ENCODE results near the gene JMJD1C. TPM values are rescaled to one million over a fixed set of nuclear protein-coding genes. Genes with fewer than 3 reads are reported as not detected.

The JMJD1C gene
- total RNA-seq, 1 donor from 2014 or later, result 143 TPM

DNA sequence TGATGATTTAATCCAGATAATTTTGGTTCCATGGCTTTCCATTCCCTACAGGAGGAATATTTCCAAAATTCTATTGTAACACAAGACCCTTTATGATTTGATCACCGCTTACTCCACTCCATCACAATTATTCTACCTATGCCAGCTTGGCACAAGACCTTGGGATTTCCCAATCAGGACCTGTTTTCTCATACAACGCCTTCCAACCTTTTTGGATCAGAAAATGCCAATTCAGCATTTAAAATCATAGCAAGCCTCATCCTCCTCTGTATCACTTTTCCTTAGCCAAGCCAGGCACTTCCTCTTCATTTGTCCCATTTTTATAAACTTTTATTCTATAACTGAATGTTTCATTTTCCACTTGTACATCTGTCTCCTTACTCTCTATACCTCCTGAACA is 100.9 kb downstream of the JMJD1C start:
- Mint-ChIP-seq H3K9me3 (no peaks in the 10 kb centered on the region), H3K36me3 (peaks cover 6% of the 10 kb centered on the region), H3K4me1 (peaks cover 6% of the 10 kb centered on the region), H3K27me3 (ENCODE audit: insufficient read depth, low read depth) (no peaks in the 10 kb centered on the region), H3K4me3 (no peak overlapping the region), H3K27ac (no peak overlapping the region)
- Histone ChIP-seq H3F3A (ENCODE audit: low read depth) (no peaks in the 10 kb centered on the region), H2AFZ (replicated peaks) (no peak overlapping the region), H3K27me3 (no peaks in the 10 kb centered on the region), H3K4me3 (no peak overlapping the region), H4K20me1 (ENCODE audit: low read depth) (peaks cover 10% of the 10 kb centered on the region), H3K27ac (no peak overlapping the region), H3K9me3 (ENCODE audit: low read depth) (no peaks in the 10 kb centered on the region), H3K4me1 (no peaks in the 10 kb centered on the region), H3K9ac (no peak overlapping the region), H3K4me2 (no peak overlapping the region), H3K36me3 (no peaks in the 10 kb centered on the region), H3K79me2 (ENCODE audit: low read depth) (peaks cover 77% of the 10 kb centered on the region)
- no peak for DNase-seq (ENCODE audit: low spot score)
- TF ChIP-seq, protein P1, sequence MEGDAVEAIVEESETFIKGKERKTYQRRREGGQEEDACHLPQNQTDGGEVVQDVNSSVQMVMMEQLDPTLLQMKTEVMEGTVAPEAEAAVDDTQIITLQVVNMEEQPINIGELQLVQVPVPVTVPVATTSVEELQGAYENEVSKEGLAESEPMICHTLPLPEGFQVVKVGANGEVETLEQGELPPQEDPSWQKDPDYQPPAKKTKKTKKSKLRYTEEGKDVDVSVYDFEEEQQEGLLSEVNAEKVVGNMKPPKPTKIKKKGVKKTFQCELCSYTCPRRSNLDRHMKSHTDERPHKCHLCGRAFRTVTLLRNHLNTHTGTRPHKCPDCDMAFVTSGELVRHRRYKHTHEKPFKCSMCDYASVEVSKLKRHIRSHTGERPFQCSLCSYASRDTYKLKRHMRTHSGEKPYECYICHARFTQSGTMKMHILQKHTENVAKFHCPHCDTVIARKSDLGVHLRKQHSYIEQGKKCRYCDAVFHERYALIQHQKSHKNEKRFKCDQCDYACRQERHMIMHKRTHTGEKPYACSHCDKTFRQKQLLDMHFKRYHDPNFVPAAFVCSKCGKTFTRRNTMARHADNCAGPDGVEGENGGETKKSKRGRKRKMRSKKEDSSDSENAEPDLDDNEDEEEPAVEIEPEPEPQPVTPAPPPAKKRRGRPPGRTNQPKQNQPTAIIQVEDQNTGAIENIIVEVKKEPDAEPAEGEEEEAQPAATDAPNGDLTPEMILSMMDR (IDR thresholded peaks at IDR 0.05), result no peak
- TF ChIP-seq EZH2 (IDR thresholded peaks at IDR 0.05) (no peak), EZH2phosphoT487 (IDR thresholded peaks at IDR 0.05) (no peak)

DNA sequence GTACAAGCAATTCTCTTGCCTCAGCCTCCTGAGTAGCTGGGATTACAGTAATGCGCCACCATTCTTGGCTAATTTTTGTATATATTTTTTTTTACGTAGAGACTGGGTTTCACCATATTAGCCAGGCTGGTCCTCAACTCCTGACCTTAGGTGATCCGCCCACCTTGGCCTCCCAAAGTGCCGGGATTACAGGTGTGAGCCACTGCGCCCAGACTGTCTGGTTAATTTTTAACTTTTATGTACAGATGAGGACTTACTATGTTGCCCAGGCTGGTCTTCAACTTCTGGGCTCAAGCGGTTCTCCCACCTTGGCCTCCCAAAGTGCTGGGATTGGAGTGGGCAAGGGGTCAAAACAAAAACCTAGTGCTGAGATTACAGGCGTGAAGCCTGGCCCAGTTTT is 101.8 kb downstream of the JMJD1C start:
- Histone ChIP-seq H3K79me2 (ENCODE audit: low read depth) (peaks cover 78% of the 10 kb centered on the region), H3K4me1 (no peaks in the 10 kb centered on the region), H3K4me3 (no peak overlapping the region), H4K20me1 (ENCODE audit: low read depth) (peaks cover 6% of the 10 kb centered on the region), H3K4me2 (no peak overlapping the region), H3K36me3 (no peaks in the 10 kb centered on the region), H3K9ac (no peak overlapping the region), H3K27ac (no peak overlapping the region), H2AFZ (replicated peaks) (no peak overlapping the region), H3F3A (ENCODE audit: low read depth) (no peaks in the 10 kb centered on the region), H3K9me3 (ENCODE audit: low read depth) (no peaks in the 10 kb centered on the region), H3K27me3 (no peaks in the 10 kb centered on the region)
- no peak for TF ChIP-seq EZH2phosphoT487 (IDR thresholded peaks at IDR 0.05)
- TF ChIP-seq, protein P1 (IDR thresholded peaks at IDR 0.05), result no peak
- no peak for TF ChIP-seq EZH2 (IDR thresholded peaks at IDR 0.05)
- DNase-seq (ENCODE audit: low spot score), result no peak
- Mint-ChIP-seq H3K4me1 (peaks cover 3% of the 10 kb centered on the region), H3K27ac (no peak overlapping the region), H3K36me3 (peaks cover 6% of the 10 kb centered on the region), H3K27me3 (ENCODE audit: insufficient read depth, low read depth) (no peaks in the 10 kb centered on the region), H3K9me3 (no peaks in the 10 kb centered on the region), H3K4me3 (no peak overlapping the region)

DNA sequence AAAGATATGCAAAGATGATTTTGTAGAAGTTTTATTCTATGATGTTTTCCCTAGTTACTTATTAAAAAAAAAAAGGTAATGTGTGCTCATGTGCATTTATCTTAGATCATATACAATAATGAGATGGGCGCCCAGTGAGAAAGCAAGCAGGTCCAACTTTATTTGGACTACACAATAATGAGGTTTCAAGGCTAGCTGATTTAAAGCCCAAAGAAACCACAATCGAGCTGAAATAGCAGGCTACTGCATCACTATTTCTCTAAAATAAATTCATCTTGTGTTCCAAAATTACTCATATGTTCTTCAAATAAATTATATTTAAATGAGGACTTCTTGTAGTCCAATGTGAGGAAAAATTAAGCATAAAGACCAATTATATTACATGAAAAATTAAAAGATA is 110.1 kb downstream of the JMJD1C start:
- Histone ChIP-seq H3K27me3 (no peaks in the 10 kb centered on the region), H4K20me1 (ENCODE audit: low read depth) (no peaks in the 10 kb centered on the region), H3K27ac (no peak overlapping the region)

More for the DNA sequence above, 110.1 kb downstream of the JMJD1C start:
- Mint-ChIP-seq H3K9me3 (peaks cover 11% of the 10 kb centered on the region), H3K27ac (no peak overlapping the region), H3K4me1 (no peaks in the 10 kb centered on the region), H3K27me3 (ENCODE audit: insufficient read depth, low read depth) (peaks cover 2% of the 10 kb centered on the region), H3K36me3 (peaks cover 20% of the 10 kb centered on the region), H3K4me3 (no peak overlapping the region)
- Histone ChIP-seq H3K4me1 (no peaks in the 10 kb centered on the region), H3K79me2 (ENCODE audit: low read depth) (peaks cover 91% of the 10 kb centered on the region), H3K9ac (no peak overlapping the region), H3K36me3 (no peaks in the 10 kb centered on the region), H3K9me3 (ENCODE audit: low read depth) (no peaks in the 10 kb centered on the region), H3K4me3 (no peak overlapping the region), H3F3A (ENCODE audit: low read depth) (no peaks in the 10 kb centered on the region), H2AFZ (replicated peaks) (no peak overlapping the region), H3K4me2 (no peak overlapping the region)
- no peak for DNase-seq (ENCODE audit: low spot score)
- TF ChIP-seq EZH2phosphoT487 (IDR thresholded peaks at IDR 0.05) (no peak), EZH2 (IDR thresholded peaks at IDR 0.05) (no peak)
- TF ChIP-seq, protein P1 (IDR thresholded peaks at IDR 0.05), result no peak
